Stimulated activated CD4-positive, alpha-beta T cell treated with anti-CD3 and anti-CD28 coated beads, Interleukin-12 subunit alpha, Interleukin-12 subunit beta, amount 100 ng/mL, for 48 hours (primary cell): ENCODE results near the gene LYL1.

Source experiments
- DNase-seq, 3 donors: peaks; one replicate each; pipeline ENCODE4 v3.0.0-alpha.2; 2020; ENCODE audit warnings: low read depth in 2 of 3, low spot score in 1 of 3

LYL1 gene

DNA sequence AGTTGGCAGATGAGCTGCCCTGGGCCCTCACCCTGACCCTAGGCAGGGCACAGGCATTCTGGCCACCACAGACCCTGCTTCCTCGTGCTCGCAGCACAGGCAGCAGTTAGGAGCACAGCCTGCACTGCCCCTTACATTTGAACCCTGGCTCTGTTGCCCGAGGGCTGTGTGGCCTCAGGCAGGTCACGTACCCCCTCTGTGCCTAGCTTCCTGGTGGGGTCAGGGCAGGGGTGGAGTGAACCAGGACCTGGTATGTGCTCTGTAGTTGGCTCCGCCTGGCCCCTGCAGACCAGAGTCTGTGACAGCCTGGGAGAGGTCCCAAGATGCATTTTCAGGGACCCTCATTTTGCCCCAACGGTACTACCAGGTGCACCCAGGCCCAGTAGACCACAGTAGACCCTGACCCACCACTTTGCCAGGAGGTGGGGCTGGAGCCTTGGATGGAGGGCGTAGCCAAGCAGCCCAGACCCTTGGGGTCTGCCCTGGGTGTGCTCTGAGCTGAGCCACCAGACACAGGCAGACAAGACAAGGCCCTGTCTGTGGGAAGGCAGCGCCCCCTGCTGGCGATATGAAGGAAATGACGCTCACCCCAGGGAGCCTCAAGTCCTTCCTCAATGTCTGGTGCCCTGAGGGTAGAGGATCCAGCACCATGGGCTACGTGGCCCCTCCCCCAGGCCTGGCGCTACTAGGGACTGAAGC, 9.1 kb downstream of the LYL1 start:
- peak; percentile 67 to 79 (median 69) for DNase-seq

DNA sequence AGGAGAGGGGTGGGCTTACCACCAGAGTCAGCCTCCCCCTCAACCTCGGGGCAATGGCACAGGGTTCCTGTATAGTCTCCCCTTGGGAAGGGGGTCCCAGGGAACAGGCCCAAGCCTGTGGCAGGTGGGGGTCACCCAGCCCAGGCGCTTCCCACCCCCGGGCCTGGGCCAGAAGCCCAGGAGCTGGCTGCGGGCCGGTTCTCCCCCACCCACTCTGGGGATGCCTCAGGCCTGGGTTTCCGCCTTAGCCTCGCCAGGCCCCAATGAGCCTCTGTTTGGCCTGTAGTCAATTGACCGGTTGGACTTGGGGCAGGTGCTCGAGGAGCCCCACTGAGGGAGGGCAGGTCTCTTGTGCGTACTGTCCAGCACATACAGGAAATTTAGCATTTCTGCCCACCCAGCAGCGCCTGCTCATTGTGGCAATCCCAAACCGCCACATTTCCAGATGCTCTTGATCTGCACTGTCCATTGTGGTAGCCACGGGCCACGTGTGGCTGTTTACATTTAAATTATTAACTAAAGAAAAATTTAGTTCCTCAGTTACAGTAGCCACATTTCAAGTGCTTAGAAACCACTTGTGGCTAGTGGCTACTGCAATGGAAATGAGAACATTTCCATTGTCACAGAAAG, 9.9 kb downstream of the LYL1 start:
- DNase-seq: no peak

DNA sequence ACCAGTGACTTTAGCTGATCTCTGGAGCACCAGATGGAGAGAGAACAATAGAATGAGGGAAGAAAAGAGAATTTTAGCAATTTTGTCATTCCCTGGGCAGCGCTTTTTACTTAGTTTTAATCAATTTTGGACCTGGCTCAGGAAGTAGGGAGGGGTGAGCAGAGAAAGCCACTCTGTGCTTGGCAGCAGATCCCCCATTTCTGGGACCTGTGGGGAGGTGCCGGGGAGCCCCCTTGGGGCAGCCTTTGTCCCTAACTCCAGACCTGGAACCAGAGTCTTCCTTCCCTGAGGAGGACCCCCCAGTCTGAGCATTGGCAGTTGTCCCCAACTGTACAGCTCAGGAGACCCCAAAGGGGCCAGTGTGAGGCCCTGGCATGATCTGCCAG, 10.5 kb downstream of the LYL1 start:
- DNase-seq: no peak

DNA sequence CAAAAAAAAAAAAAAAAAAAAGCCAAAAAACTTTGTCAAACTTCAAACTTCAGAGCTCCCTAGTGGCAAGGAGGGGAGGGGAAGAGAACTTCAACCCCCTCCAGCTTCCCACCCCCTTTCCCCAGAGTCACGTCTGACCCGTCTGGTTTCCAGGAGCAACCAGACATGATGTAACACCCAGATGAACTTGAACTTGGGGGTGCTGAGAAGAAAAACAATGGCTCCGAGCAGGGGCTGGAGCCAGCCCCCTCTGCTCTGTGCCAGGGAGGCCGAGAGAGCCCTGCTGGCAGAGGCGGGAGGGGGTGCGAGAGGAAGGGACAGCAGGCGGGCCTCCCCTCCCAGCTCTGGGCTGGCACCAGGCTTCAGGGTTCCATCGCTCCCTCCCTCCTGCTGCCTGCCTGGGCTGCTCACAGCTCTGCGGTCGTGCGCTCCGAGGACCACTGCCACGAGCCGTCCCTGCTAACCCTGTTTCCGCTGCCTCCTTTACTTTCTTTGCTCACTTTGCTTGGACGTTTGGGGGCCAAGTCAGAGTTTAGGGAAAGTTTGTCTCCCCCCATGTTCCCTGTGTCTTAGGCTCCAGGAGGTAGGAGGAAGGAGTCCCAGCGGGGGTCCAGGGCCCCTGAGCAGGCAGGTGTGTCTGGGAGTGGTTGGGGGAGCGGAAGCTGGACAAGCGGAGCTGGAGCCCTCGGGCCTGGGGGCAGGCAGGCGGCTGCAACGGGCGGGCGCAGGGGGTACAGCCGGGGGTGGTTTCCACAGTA, 11.1 kb downstream of the LYL1 start:
- DNase-seq: no peak

DNA sequence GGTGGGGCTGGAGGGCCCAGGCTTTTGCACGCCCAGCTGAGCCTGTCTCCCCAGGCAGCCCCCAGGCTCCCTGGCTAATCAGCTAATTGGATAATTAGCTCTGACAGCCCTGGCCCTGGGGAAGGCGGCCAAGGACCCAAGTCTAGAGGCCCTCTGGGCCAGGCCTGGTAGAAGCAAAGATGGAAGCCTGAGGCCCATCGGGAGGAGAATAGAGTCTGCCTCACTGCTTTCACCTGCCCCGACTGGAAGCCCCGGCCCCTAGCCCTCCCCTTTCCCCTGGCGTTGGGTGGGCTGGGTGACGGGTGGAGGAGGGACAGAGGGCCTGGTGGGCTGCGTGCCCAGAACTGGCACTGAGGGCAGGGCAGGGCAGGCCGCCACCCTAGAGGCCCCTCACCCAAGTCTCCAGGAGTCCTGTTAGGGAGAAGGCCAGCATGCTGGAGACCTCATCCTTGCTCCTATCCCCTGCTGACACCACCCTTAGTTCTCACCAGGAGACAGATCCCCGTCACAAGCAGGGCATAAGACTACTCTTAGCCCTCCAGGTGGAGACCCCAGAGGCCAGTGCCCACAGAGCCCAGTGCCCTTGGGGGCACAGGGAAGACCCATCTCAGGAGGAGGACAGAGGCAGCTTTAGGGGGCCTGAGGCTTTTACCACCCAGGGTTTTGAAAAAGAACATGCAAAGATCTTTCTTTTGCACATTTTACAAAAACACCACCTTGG, 12.0 kb downstream of the LYL1 start:
- DNase-seq: no peak

DNA sequence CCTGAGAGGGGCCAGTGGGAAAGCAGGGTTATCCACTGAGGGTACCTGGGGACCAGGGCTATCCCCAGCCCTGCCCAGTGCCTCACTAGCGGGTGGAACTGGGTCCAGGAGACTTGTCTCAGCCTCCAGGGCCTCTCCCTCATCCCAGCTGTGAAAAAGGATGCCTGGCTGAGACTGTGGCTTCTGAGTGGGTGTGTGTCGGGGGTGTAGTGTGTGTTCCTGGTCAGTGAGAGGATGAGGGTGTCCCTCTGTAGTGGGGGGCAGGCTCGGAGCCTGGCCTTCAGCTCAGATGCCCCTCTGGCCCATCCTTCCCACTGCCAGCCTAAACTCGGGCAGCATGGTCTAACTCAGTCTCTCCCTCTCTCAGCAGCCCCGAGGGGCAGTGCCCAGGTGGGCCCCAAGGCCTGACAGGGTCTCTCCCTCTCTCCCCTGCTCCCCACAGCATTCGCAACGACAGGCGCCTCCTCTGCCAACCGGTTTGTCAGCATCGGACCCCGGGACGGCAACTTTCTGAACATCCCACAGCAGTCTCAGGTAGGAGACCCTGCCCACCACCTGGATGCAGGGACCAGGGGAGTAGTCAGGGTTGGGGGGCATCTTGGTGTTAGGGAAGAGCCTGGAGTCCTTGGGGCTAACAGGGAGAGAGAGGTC, 12.7 kb downstream of the LYL1 start:
- no peak for DNase-seq

DNA sequence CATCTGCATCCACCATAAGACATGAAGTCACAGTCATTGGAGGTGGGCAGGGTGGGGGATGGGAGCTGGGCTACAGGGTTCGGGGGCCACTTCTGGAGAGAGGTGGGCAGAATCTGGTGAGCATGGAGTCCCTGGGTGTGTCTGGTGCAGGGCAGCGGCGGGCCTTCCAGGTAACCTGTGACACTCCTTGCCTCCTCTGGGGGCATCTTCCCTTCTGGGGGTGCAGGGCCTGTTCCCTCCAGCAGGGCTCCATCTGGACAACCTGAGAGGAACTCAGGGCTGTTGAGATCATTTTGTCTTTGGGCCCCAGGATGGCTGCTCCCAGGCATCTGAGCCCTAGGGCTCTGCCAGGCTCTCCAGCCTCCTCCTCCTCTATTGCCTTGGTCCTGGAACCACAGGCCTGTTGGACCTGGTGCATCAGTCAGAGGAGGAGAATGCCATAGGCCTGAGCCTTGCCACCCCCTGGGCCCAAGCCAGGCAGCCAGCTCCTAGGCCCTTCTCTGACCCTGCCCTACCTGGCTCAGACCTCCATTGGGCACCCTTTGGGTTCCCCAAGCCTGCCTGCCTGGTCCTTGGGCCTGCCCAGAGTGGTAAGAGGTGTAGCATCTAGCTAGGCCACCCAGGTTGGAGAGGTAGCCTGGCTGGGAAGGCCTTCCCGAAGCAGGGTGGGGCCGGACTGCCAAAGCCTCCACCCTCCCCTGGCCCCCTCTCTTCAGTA, 13.4 kb downstream of the LYL1 start:
- DNase-seq: no peak

DNA sequence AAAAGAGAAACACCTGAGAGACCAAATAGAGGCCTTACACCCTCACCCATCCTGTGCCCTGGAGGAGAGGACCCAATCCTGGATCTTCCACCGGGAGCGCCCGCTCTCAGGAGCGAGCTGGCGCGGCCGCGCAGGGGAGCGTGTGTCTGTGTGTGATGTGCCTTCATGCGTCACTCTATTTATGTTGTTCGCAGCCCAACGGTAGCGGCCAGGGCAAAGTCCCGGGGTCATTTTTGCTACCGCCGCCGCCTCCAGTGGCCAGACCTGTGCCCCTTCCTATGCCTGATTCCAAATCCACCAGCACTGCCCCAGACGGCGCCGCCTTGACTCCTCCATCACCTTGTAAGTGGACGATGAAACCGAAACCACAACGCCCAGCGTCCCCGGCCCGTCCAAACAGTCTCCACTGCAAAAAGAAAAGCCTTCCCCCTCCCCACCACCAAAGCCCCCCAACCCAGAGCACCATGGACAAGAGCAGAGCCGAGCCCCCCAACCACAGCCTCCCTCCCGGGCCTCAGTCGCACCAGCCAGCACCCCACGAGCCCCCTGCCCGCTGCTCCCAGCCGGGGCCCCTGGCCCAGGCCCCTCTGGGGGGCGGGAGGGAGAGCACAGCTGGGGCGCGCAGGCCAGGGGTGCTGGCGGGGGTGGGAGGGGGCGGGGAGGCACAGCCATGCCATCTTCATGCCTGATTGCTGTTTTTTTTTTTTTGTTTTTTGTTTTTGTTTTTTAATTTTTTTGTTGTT, 14.7 kb downstream of the LYL1 start:
- no peak for DNase-seq

DNA sequence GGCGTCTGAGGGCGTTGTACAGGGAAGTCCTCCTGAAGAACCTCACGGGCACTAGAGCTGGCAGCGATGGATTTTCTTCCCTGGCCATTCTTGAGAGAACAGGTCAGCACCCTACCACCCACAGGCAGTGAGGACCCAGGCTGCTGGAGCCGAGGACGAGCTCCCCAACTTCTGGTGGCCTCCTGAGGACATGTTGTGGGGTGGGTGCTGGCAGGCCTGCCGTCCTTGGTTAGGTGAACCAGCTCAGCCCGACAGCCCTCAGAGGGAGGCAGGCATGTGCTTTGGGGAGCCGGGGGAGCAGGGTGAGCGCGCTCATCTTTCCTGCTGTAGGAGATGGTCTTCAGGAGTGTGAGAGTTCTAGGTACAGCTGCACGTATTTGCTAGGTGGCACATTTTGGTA, 15.4 kb downstream of the LYL1 start:
- DNase-seq: no peak

DNA sequence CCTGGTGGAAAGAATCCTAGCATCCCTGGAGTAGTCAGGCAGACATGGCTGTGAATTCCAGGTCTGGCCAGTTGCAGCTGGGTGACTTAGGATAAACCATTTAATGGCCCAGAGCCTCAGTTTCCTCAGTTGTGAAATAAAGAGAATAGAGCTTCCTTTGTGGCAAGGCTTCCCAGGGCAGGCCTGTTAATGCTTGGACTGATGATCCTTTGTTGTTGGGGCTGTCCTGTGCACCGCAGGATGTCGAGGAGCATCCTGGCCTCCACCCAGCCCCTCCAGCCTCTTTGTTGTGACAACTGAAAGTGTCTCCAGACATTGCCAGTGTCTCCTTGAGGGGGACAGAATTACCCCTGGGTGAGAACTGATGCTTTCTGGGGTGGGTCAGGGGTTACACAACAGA, 16.3 kb downstream of the LYL1 start:
- no peak for DNase-seq

DNA sequence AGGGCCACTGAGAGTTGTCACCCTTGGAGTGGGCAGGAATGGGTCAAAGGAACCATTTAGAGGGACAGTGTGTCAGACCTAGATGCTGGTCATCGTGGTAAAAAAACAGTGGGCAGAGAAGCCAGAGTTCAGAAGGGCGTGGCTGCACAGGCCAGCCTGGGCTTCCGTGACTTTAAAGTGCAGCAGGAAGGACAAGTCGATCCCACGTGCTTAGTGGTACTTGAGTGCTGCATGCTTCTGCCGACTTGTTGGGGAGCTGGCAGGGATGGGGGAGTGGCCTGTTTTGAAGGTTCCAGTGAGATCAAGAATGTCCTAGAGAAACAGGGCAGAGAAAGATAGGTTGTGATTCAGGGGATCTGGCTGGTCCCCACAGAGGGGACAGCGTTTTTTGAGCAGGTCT, 17.0 kb downstream of the LYL1 start:
- DNase-seq: no peak

DNA sequence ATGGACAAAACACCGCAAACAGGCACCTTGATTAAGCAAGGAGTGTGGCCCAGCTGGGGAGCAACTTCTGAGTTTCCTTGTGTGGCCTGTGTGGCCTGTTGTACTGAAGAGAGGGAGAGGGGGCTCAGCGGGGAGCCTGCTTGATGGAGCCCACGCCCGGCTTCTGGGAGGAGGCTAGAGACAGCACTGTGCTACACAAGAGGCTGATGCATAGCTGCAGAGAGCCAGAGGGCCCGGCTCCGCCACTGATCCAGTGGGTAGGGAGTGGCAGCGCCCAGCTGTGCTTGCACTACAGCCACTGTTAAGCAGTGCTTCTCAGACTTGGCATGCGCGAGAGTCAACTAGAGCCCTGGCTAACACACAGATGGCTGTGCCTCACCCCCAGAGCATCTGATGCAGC, 19.0 kb downstream of the LYL1 start:
- no peak for DNase-seq

DNA sequence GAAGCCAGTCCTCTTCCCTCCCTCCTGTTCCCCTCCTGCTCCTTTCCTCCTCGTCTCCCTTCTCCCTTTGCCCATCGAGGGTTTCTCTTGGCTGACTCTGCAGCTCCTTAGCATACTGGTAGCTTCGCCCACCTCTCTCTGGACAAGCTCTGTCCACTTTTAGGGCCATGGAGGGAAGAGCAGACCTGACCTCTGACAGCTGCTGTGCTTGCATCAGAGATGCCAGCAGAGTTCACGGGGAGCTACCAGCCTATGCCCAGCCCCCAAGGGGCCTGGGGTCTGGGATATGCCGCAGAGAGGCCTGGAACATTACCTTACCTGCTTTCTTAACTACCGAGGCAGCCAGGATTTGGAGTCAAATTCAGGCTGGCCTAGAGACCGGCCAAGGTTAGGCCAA, 19.7 kb downstream of the LYL1 start:
- DNase-seq: no peak

DNA sequence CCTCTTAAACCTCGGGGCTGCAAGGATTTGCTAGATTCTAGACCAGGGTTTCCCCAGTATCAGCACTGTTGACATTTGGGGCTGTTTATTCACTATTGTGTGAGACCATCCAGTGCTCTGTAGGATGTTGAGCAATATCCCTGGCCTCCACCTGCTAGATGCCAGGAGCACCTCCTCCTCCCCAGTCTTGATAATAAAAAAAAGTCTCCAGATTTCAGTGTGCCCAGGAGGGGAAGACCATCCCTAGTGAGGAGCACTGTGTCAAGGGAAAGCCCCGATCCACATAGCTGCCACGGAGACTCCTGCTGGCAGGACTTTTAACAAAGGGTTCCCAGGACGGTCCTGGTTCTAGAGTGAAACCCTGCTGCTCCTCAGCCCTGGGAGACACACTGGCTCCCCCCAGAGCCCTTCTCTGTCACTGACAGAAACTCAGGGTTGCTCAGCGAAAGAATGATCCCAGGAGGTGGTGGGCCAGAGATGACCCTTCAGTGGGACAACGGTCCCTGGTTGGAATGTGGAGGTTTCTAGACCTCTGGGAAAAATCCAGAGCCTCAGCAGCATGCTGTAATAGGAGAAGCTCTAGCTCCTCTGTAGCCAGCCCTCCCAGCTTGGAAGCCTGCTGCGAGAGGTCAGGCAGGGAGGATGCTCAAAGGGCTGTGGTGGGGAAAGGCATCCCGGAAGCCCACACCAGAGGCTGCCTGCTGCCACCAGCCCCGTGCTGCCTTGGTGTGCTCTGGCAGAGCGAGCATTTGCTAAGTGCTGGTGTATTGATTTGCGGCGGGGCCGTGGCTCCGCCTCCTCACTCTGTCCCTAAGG, 20.3 kb downstream of the LYL1 start:
- DNase-seq: no peak

DNA sequence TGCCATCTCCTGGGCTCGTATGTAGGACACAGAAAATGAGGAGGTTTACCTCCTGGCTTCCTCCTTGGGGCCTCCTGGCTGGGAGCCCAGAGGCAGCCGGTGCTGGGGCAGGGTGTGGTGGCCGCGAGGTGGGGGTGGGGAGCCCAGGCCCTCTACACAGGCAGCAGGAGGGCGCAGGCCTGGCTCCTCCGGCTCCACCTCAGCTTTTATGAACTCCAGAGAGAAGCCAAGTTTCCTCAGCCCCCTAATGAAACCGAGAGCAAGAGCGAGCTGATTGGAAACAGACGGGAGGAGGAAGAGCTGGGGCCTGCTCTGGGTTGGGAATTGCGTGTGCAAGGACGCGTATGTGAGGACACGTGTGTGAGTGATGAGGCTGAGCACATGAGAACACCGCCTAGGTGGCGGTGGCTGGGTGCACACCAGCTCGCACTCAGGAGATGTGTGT, 23.1 kb downstream of the LYL1 start:
- no peak for DNase-seq

DNA sequence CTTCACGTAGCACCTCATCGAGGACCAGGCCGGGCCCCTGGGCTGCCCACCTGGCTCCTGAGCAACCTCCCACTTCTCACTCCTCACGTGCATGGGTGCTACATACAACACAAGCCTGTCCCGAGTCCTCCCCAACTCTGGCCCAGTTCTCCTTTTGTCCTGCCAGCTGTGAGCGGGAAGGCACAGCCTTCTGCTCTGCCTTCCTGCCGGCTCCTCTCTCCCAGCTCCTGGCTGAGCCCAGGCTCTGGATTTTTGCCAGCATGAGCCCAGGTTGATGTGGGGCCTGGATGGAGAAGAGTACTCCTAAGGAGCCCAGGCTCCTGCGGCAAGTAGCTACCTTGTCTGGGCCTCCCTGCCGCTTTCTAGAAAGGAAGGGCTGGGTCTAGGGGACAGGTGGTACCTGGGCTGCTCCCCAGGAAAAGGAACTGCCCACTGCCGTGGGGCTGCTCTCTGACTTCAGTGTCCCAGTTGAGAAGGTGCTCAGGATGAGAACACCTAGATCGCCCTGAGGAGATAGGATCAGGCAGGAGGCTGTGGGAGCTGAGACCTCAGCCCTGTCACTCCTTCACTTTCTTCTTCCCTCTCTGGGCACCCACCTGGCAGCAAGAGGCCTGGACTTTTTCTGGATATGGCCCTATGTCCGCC, 23.6 kb downstream of the LYL1 start:
- DNase-seq: no peak

DNA sequence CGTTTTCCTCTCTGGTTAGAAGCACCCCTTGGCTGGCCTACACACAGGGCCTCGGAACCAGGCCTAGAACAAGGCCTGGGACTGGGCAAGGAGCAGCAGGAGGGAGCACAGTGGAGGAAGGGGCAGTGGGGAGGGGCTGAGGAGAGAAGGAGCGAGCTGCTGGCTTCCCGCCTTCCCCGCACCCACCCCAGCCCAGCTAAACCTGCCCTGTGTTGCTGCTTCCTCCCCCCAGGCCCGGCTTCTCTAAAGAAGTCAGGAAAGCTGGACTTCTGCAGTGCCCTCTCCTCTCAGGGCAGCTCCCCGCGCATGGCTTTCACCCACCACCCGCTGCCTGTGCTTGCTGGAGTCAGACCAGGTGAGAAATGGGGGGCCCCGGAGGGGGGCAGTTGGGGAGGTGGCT, 24.3 kb downstream of the LYL1 start:
- DNase-seq: no peak

DNA sequence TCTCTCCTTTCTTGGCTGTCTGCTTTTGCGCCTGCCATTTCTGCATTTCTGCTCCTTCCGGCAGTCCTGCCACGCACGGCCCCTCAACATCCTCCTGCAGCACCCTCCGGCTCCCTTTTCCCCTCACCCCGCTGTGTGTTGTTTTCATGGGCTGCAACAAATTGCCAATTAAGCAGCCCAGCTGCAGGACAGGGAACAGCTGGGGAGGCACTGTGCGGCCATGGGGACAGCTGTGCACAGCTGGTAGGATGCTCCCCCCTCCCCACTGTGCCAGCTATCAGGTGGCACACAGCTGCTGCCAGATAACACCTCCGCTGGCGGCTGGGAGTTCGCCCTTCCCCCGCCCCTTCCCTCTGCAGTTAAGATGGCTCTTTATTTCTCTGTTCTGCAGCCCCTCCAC, 25.4 kb downstream of the LYL1 start:
- DNase-seq: no peak

DNA sequence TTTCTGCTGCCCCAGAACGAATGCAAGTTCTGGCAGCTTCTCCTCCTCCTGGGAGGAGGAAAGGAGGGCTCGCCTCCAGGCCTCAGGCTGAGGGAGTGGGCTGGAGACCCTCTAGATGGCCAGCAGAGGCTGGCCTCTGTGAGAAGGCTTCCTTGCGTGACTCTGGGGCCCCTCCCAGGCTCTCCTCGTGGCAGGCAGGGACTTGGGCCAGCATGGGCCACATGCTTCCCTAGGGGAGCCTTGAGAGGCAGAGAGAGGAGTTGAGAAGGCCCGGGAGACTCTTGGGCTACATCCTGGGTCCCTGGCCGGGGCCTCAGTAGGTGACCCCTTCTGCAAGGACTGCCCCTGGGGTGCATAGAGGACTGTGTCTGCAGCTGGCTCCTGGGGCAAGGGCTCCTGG, 25.9 kb downstream of the LYL1 start:
- DNase-seq: no peak
